DOHH2 (cell line): ENCODE measurements around the gene RNF6.

Experiments used
- CTCF ChIP-seq: fragments of 200-600 bp; sonication (generic); IDR thresholded peaks from one replicate; pipeline ENCODE4 v1.5.1; 2014; ENCODE audit warnings: antibody characterized with exemption, mild to moderate bottlenecking, low read depth, low read length; ENCODE audit not compliant: poor library complexity, severe bottlenecking
- EZH2phosphoT487 ChIP-seq: fragments of 200-600 bp; sonication (generic); IDR thresholded peaks from 2 replicates; pipeline ENCODE4 v1.6.1; 2017; ENCODE audit warnings: borderline replicate concordance, mild to moderate bottlenecking, antibody characterized with exemption, low read length, moderate library complexity, mixed read lengths

- TF ChIP-seq CTCF (no peak), EZH2phosphoT487 (no peak)
Measured at GRCh38 chr13:26185720-26186117, 36.4 kb downstream of the RNF6 start.
